HG02763 (cell line): Measurements from ENCODE around the gene PPAN.

Experiments used
- ATAC-seq: cut with Tn5 transposase; IDR thresholded peaks from one replicate; pipeline ENCODE4 v1.9.1; 2021; ENCODE audit warnings: mild to moderate bottlenecking, moderate library complexity; ENCODE audit not compliant: unreplicated experiment

The PPAN gene, protein sequence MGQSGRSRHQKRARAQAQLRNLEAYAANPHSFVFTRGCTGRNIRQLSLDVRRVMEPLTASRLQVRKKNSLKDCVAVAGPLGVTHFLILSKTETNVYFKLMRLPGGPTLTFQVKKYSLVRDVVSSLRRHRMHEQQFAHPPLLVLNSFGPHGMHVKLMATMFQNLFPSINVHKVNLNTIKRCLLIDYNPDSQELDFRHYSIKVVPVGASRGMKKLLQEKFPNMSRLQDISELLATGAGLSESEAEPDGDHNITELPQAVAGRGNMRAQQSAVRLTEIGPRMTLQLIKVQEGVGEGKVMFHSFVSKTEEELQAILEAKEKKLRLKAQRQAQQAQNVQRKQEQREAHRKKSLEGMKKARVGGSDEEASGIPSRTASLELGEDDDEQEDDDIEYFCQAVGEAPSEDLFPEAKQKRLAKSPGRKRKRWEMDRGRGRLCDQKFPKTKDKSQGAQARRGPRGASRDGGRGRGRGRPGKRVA

DNA sequence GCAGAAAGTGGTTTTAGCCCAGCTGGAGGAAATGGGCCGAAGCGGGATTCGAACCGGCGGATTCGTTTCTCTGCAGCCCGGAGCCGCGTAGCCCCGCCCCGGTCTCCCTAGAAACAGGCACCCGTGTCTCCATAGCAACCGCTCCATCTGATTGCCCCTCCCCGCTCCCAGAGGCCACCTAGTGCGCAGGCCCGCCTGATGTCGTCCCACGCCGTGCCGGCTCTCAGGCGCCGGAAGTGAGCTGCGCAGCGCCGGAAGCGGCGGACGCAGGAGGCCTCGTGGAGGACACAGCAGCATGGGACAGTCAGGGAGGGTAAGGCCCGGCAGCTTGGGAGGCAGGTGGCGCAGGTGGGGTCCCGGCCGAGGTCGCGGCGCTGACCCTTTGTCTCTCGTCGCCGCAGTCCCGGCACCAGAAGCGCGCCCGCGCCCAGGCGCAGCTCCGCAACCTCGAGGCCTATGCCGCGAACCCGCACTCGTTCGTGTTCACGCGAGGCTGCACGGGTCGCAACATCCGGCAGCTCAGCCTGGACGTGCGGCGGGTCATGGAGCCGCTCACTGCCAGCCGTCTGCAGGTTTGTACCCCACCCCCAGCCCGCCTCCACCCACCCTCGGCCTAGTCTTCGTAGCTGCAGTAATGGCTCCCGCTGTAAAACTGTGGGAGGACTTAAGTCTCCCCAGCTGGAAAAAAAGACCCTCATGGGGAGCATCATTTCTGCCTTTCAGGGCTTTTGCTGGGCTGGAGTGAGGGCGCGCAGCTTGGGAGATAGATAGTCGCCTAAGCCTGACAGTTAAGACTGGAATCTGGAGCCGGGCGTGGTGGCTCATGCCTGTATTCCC lies at the start of gene PPAN:
Gene PPAN (plus strand): TSS at position 263 of the 837 bp plus-strand sequence. CDS start 33 bp downstream, at position 296.
- ATAC-seq: peak; percentile 55

DNA sequence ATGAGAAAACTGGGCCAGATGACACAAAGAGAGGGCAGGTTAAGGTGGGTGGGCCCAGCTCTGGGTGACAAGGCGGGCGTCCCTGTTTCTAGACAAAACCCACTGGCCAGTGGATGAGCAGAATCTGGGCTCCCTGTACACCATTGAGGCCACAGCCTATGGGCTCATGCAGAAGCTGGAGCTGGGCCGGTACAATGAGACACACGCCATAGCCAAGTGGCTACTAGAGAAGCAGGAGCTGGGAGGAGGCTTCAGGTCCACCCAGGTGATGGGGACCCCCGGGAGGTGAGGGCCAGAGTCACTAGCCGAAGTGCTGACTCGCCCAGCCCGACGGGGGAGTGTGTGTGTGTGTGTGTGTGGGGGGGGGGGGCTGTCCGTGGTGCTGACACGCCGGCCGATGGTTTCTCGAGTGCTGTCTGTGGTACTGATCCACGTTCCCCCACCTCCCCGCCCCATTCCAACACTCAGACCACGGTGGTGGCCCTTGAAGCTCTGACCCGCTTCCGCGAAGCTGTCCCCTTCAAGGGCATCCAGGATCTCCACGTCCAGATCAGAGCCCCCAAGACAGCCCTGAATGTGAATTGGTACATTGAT lies 44.3 kb upstream of the PPAN start:
- ATAC-seq: no peak

GRCh38 chr19:10068205-10068604 lies 38.0 kb upstream of the PPAN start:
- no peak for ATAC-seq

GRCh38 chr19:10069046-10069445 lies 37.1 kb upstream of the PPAN start:
- no peak for ATAC-seq

DNA sequence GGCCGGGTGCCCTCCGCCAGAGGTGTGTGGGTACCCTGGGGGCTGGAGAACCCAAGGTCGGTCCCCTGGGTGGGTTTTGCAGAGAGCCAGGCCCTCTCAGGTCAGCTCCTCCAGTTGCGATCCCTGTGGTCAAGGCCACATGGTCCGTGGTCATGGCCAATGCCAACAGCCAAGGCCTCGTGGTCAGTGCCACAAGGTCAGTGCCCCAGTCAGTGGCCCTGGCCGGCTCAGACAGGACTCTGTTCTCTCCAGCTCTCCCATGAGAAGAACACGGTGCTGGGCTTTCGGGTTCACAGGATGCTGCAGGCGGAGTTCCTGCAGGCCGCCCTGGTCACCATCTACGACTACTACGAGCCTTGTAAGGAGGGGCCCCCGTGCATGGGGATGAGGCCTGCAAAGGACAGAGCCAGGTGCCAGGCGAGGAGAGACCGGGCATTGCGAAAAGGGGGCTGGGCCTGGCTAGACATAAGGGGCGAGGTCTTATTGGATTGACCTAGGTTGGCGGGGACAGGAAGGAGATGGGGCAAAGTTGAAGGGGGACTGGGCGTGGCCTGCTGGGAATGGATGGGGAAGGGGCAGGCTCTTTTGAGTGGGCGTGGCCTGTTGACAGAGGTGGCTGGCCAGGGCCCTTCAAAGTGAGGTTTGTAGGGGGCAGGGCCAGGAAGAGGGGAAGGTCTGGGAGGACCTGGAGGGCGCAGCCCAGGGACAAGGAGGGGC lies 35.3 kb upstream of the PPAN start:
- no peak for ATAC-seq

DNA sequence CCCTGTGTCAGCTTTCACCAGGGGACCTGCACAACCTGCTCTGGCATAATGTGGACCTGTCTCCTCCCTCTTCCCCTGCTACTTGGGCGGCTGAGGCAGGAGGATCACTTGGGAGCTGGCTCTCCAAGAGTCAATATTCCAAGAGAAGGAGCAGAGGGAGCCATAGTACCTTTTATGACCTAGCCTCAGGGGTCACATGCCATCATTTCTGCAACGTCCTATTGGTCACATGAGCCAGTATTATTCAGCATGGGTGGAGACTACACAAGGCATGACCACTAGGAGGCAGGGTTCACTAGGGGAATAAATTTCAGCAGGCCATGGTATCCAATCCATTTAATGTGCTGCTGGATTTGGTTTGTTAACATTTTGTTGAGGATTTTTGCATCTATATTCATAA lies 32.0 kb upstream of the PPAN start:
- ATAC-seq: no peak

DNA sequence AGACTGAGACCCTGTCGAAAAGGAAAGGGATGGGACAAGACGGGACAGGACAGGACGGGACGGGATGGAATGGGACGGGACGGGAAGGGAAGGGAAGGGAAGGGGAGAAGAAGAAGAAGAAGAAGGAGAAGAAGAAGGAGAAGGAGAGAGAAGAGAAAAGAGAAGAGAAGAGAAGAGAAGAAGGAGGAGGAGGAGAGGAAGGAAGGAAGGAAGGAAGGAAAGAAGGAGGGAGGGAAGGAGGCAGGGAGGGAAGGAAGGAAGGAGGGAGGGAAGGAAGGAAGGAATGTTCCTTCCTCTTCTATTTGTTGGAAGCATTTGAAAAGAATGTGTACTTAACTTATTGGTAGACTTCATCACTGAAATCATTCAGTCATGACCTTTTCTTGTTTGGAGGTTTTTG lies 29.6 kb upstream of the PPAN start:
- ATAC-seq: no peak

- ATAC-seq: no peak
These were observed 27.8 kb upstream of the PPAN start for GRCh38 chr19:10078329-10078728.

DNA sequence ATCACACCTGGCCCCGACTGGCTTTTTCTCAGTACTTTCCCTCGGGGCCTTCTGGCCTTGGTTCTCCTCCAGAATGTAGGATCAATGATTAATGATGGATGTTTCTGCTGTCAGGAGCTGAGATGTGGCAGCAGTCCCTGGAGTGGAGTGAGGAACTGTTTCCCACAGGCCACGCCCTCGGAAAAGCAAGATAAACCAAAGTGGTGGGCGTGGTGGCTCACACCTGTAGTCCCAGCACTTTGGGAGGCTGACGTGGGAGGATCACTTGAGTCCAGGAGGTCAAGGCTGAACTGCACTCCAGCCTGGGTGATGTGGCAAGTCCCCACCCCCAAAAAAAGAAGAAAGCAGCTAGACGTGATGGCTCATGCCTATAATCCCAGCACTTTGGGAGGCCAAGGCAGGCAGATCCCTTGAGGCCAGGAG lies 27.1 kb upstream of the PPAN start:
- ATAC-seq: no peak

- no peak for ATAC-seq
These were observed 22.3 kb upstream of the PPAN start for GRCh38 chr19:10083911-10084310.

DNA sequence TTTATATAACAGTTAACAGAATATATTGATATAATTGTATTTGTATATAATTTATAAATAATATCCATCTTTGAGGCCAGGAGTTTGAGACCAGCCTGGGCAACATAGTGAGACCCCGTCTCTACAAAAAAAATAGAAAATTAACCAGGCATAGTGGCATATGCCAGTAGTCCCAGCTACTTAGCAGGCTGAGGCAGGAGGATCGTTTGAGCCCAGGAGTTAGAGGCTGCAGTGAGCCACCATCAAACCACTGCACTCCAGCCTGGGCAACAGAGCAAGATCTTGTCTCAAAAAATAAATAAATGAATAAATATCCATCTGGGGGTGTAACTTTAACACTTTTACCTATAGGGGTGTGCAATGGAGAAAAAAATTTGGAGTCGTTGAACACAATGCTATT lies 21.4 kb upstream of the PPAN start:
- ATAC-seq: no peak

DNA sequence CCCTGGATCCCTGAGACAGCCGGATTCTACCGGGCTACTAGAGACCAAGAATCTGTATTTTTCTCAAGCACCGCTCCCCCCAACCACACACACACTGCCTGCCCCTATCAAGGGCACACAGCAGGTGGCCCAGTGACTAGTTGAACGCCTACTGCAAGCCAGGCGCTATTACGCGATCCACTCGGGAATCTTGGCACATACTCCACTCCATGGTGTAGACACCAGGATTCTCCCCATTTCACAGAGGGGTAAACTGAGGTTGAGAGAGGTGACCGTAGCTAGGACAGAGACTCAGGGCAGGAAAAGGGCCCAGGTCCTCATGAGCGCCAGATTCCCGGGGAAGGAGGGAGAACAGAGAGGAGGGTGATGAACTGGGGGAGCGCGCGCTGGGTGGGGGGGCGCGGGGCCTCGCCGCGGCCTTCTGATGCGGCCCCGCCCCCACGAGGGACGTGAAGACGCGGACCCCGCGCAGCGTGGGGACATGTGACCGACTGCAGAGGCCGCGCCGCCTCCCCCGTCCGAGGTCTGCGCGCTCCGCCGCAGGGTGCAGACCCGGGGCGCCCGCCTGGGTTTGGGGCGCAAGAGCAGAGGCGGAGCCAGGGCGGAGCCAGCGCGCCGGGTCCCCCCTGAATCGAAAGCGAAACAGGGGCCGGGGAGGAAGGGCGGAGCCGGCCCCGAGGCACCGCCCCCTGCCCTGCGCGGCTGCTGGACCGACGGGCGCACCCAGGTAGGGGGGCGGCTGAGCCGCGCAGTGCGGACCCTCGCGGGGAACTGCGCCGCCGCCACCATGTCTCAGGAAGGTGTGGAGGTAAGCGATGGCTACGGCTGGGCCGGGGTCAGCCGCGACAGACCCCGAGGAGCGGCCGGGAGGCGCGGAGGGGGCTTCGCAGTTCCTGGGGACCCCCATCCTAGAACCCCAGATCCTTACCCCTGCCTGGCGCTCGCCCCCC lies 20.2 kb upstream of the PPAN start, which contains the start of gene SHFL:
Gene SHFL (plus strand): TSS at position 677 of the 950 bp plus-strand sequence. CDS start 111 bp downstream, at position 788.
- peak; percentile 84 for ATAC-seq

DNA sequence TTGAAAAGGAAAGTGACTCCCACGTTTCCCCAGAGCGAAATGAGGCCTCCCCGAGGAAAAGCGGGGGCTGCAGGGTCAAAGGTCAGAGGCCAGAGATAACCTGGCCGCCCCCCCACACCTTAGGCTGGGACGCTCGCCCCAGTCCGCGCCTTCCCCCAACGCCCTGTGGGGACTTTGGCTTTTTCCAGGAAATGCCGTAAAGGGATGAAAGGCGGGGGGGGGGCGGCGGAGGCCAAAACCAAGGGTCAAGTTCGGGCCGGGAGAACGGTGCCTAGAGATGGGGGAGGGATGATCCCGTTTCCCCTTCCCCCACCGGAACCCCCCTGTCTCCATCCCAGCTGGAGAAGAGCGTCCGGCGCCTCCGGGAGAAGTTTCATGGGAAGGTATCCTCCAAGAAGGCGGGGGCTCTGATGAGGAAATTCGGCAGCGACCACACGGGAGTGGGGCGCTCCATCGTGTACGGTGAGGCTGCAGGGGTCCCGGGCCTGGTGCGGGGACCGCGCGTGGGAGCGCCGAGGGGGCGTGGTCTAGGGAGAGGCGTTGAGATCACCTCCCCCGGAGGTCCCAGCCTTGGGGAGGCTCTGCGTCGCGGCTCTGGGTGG lies 19.5 kb upstream of the PPAN start:
- no peak for ATAC-seq

- ATAC-seq: no peak
These were observed 18.7 kb upstream of the PPAN start for GRCh38 chr19:10087296-10088061.

DNA sequence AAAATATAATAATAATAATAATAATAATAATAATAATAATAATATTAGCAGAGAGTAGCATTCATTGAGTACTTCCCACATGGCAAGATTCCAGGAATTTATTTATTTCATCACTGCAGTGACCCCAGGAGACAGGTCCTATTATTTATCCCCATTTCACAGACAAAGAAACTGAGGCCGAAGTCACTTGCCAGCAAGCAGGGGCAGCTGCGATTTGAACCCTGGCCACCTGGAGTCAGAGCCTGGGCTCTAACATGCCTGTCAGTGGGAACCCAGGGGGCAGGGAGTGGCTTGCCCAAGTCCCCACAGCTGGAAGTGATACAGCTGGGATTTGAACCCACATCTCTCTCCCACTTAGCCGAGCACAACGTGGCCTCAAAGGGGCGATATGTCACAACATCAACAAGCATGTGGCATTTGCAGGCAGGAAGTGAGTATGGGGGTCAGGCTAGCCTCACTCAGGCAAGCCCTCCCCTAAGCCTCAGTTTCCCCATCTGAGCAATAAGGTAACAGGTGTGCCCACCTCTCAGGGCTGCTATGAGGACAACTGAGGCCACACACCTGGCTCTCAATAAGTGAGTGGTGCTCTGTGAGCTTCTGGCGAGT lies 17.1 kb upstream of the PPAN start:
- ATAC-seq: no peak

- ATAC-seq: no peak
These were observed 16.3 kb upstream of the PPAN start for GRCh38 chr19:10089801-10090375.

DNA sequence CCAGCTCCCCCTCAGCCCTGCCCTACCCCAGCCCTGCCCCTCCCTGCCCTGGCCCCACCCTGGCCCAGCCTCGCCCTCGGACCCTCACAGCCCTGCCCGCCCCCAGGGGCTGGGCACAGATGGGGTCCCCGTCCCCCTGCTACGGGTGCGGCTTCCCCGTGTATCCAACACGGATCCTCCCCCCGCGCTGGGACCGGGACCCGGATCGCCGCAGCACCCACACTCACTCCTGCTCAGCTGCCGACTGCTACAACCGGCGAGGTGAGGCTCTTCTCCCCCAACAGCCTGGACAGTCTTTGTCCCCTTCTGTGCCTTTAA lies 14.8 kb upstream of the PPAN start:
- no peak for ATAC-seq
